EH (cell line): ENCODE measurements around the gene KRT80.
A peak's percentile ranks its signal among the peaks of the same experiment; 100 is the strongest.

Source experiments
- DNase-seq: peaks from one replicate; pipeline ENCODE4 v3.0.0-alpha.2; 2015; ENCODE audit warnings: low read depth

The KRT80 gene

GRCh38 chr12:52228931-52229330 is 37.1 kb upstream of the KRT80 start:
- no peak for DNase-seq

GRCh38 chr12:52228366-52228765 is 36.6 kb upstream of the KRT80 start:
- DNase-seq = peak; percentile 73

GRCh38 chr12:52227606-52228166 is 35.9 kb upstream of the KRT80 start:
- no peak for DNase-seq

- no peak for DNase-seq
Measured at GRCh38 chr12:52226446-52226845, 34.6 kb upstream of the KRT80 start.

- DNase-seq = no peak
Measured at GRCh38 chr12:52225752-52226151, 33.9 kb upstream of the KRT80 start.

GRCh38 chr12:52224151-52224550 is 32.3 kb upstream of the KRT80 start:
- DNase-seq = peak; percentile 66

- DNase-seq = peak; percentile 64
Measured at GRCh38 chr12:52223406-52224039, 31.7 kb upstream of the KRT80 start.

GRCh38 chr12:52222692-52223091 is 30.9 kb upstream of the KRT80 start:
- DNase-seq = no peak

GRCh38 chr12:52221912-52222457 is 30.2 kb upstream of the KRT80 start:
- DNase-seq = peak; percentile 50

GRCh38 chr12:52221070-52221781 is 29.4 kb upstream of the KRT80 start:
- DNase-seq = no peak

- no peak for DNase-seq
Measured at GRCh38 chr12:52220477-52220876, 28.7 kb upstream of the KRT80 start.

- DNase-seq = no peak
Measured at GRCh38 chr12:52218001-52218400, 26.2 kb upstream of the KRT80 start.

- DNase-seq = no peak
Measured at GRCh38 chr12:52217223-52217622, 25.4 kb upstream of the KRT80 start.

- no peak for DNase-seq
Measured at GRCh38 chr12:52216807-52217206, 25.0 kb upstream of the KRT80 start.

- DNase-seq = peak; percentile 49
Measured at GRCh38 chr12:52216100-52216499, 24.3 kb upstream of the KRT80 start.

GRCh38 chr12:52215587-52216031 is 23.8 kb upstream of the KRT80 start:
- DNase-seq = peak; percentile 65

GRCh38 chr12:52214421-52214802 is 22.6 kb upstream of the KRT80 start:
- DNase-seq = no peak

GRCh38 chr12:52213564-52214420 is 22.0 kb upstream of the KRT80 start:
- DNase-seq = peak; percentile 85

- DNase-seq = no peak
Measured at GRCh38 chr12:52212701-52213563, 21.1 kb upstream of the KRT80 start.

GRCh38 chr12:52211716-52212585 is 20.1 kb upstream of the KRT80 start:
- DNase-seq = no peak
